Right lobe of liver (tissue), 4 donors: ENCODE measurements around the gene IGF2.
"Not testable (repeated sequence)": the region's sequence is repeated elsewhere in the genome, so short reads cannot be mapped to it uniquely, and the experiment has no call there.

ENCODE experiments used
- POLR2A ChIP-seq: fragments of 450-650 bp; IDR thresholded peaks from one replicate; pipeline ENCODE4 v1.6.1; 2017; ENCODE audit warnings: antibody characterized with exemption, mild to moderate bottlenecking
- TF ChIP-seq, protein P1 (sequence below), 4 donors: fragments of 200-600 bp in 3 of 4; fragments of 450-650 bp in 1 of 4; IDR thresholded peaks; one replicate each; pipeline versions ENCODE4 v1.5.1 to v1.8.0; 2016 to 2022; ENCODE audit warnings: antibody characterized with exemption in 4 of 4, mild to moderate bottlenecking in 2 of 4
- donor health status: DM: no; HTN: no; CAD: no.
- donor health status: DM: no; HTN: no; CAD: no.
- donor health status: DM: no; HTN: yes; CAD: no.

DNA sequence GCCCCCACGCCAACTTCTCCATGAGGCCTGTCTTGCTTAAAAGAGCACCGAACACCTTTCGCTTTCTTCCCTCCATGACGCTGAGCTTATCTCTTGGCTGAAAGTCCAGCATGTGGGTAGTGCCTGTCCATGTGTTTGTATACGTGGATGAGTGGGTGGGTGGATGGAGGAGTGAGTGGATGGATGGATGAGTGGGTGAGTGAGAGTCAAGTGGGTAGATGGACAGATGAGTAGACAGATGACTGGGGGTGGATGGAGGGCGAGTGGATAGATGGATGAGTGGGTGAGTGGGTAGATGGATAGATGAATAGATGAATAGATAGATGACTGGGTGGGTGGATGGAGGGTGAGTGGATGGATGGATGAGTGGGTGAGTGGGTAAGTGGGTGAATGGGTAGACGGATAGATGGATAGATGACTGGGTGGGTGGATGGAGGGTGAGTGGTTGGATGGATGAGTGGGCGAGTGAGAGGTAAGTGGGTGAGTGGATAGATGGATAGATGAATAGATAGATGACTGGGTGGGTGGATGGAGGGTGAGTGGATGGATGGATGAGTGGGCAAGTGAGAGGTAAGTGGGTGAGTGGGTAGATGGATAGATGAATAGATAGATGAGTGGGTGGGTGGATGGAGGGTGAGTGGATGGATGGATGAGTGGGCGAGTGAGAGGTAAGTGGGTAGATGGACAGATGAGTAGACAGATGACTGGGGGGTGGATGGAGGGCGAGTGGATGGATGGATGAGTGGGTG, 14.3 kb downstream of the IGF2 start:
- not testable (repeated sequence) for TF ChIP-seq POLR2A
- TF ChIP-seq, protein P1, sequence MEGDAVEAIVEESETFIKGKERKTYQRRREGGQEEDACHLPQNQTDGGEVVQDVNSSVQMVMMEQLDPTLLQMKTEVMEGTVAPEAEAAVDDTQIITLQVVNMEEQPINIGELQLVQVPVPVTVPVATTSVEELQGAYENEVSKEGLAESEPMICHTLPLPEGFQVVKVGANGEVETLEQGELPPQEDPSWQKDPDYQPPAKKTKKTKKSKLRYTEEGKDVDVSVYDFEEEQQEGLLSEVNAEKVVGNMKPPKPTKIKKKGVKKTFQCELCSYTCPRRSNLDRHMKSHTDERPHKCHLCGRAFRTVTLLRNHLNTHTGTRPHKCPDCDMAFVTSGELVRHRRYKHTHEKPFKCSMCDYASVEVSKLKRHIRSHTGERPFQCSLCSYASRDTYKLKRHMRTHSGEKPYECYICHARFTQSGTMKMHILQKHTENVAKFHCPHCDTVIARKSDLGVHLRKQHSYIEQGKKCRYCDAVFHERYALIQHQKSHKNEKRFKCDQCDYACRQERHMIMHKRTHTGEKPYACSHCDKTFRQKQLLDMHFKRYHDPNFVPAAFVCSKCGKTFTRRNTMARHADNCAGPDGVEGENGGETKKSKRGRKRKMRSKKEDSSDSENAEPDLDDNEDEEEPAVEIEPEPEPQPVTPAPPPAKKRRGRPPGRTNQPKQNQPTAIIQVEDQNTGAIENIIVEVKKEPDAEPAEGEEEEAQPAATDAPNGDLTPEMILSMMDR (IDR thresholded peaks at IDR 0.05) = not testable (repeated sequence)
